8988T (cell line): ENCODE measurements around the gene DUS1L.

Source experiments
- DNase-seq: peaks from one replicate; pipeline ENCODE4 v3.0.0; 2011

Gene DUS1L

DNA sequence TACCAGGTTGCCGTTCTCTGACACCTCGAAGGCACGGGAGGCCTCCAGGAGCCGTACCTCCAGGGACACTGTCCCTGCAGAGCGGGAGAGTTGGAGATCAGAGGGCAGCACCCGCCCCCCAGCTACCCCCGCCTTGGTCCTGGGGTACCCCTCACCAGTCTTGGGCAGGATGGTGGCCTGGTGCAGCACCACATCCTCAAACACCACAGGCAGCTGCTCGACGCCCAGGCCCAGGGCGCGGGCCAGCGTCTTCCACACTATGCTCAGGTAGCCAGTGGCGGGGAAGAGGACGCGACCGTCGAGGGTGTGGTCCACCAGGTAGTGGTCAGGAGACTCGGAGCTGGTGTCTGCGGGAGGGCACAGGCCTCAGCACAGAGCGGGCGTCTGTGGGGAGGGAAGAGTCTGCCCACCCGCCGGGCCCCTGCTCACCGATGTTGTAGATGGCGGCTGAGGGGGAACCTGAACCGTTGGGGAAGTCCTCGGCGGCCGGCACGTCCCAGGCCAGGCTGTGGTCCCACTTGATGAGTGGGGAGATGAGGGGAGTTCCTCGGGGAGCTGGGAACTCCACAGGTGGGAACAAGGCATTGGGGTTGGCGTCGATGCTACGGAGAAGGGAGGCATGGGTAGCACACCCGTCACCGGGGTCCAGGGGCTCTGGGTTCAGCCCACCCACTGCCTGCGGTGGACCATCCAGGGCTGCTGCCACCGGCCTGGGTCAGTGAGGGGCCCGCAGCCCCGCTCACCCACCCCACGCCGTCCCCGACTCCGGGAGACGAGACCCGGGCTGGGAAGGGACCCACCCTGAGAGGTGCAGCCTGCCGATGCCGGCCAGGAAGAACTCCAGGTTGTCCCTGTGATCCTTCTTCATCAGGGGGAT is 22.6 kb upstream of the DUS1L start:
- no peak for DNase-seq

DNA sequence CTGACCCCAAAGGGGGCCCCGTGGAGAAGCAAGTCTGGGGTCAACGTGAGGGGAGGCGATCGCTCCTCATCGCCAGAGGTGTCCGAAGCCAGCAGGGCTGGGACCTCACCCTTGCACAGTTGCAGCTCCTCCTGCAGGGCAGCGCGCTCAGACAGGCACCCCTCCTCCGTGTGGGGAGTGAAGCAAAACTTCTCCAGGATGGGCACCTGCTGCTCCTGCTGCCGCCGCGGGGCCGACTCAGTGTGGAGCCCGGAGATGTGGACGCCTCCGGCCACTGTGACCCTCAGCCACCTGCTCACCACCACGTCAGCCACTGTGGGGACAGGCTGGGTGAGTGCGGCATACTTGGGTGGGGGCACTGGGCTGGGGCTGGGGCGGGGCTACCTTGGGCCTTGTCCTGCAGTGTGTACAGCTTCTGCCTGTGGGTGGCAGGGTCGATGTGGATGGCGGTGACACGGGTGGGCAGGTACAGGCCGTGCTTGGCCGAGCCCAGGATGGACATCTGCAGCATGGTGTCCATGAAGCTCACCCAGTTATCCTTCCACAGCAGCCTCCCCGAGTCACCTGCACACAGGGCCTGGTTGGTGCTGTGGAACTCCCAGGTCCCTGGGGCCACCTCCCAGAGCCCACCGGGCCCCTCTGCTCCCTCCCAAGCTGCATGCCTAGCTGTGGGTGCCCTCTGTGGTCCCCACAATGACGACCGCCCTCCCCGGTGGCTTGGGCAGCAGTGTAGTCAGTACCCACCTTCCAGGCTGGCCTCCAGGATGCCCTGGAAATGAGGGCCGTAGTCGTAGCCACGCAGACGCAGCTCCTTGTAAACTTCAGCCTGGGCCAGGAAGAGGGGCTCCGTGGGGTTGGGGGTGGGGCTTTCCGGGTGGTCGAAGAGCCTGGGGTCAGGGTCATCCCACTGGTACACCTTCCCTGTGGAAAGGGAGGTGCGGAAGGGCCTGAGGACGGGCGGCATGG is 21.6 kb upstream of the DUS1L start:
- no peak for DNase-seq

DNA sequence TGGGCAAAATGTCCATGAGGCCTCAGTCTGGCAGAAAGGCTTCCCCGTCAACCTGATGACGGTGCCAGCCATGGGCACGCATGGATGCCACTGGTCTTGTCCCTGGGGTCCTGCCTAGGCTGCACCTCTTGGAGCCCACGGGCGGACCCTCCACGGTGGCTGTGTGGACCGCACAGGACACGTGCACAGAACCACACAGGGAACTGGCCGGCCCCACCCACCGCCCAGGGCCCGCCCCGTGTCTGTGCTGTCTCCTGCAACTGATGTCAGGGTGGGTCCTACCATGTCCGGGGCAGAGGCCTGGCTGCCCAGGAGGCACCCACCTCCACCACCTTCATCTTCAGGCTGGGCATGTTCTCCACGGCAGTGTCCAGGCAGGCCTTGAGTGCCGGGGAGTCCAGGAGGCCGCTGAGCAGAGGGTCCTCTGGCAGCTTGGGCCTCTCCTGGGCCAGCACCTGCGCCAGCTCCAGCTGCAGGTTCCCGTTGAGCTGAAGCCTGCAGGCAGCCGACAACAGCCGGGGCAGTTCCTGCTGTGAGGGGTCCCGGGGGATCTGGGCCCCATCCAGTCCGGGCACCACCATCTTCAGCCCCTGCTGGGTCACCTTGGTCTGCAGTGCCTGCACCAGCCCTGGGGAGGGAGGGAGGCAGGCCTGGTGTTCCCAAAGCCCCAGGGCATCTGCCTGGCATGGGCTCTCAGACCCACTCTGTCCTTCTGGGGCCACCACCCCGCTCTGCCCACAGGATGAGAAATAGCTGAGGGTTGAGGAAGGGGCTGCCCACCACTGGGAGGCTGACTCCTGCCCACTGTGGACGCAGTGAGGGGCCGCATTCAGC is 20.5 kb upstream of the DUS1L start:
- DNase-seq, result no peak

DNA sequence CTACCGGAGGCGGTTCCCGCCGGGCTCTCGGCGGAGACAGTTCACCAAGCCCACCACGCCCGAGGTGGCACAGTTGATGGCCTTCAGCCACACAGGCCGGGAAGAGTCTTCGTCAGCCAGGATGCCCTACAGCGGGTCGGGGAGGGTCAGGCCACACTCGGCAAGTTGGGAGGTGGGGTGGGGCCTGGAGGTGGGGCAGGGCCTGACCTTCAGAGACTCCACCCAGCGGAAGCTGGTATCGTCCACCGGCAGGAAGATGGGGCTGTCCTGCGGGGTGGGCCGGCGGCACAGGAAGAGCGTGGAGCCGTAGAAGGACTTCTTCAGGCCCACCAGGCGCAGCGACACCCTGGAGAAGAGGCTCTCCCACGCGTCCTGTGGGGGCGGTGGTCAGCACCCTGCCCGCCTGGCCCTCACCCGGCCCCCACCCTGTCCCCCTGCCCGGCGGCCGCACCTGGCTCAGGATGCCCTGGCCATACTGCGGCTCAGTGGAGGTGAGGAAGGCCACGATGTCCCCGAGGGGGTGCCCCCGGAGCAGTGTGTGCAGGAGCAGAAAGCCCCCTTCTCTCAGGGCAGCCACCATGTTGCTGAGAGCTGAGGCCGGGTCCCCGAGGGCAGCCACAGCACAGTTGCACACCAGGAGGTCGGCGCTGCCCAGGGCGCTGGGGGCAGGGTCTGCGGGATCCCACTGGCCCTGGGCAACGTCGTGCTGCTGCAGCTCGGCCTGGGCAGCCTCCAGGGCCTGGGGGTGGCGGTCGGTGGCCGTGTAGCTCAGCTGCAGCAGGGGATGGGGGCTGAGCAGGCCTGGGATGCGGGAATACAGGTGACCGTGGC is 19.6 kb upstream of the DUS1L start:
- DNase-seq, result no peak

DNA sequence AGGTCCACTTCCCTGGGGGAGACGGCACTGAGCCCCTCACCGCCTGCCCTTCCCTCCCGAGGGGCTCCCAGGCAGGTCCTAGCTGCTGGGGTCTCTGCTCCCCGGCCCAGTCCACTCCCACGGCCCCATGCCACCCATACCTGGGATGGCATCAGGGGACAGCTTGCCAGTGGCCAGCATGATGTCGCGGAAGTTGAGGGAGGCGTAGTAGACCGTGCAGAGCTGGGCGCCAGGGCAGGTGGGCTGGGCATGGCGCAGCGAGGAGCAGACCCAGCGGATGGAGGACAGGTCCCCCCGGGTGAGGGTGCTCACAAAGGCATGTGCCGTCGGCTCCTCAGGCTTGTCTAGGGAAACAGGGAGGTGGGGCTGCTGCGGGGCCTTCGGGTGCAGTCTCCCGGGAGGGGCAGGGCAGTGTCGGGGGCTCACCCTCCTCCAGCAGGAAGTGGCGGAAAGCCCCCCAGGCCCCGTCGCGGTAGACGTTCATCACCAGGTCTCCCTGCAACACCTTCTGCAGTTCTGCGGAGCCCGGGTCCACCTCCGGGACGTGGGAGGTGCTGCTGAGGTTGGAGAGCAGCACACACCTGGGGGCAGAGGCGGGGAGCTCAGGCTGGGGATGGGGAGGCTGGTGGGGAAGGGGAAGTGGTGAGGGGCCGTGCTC is 18.9 kb upstream of the DUS1L start:
- DNase-seq, result no peak

DNA sequence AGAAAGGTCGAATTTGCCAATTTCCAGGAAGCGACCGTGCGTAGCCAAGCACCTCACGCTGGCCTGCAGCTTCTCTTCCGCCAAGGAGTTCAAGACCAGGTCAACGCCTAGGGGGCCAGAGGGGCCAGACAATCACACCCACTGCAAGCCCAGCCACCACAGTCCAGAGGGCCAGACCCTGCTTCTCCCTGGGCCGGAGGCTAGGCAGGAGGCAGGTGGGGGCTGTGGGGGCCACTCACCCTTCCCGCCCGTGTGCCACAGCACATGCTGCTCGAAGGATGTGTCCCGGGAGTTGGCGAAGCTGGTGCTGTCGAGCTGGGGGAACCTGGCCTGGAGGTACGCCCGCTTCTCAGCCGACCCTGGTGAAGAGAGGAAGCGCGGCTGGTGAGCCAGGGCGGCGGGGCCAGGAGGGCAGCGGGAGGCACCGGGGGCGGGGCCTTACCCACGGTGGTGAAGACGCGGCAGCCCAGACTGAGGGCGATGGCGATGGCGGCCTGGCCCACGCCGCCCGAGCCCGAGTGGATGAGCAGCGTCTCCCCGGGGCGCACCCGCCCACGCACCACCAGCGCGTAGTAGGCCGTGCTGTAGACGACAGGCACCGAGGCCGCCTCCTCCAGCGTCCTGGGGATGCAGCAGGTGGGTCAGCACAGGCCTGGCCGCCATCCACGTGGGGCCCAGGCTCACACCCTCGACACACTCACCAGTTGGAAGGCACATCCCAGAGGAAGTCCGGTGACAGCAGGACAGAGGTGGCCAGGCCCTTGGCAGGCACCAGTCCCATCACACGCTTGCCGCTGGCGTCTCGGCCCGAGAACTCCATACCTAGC is 18.1 kb upstream of the DUS1L start:
- no peak for DNase-seq

DNA sequence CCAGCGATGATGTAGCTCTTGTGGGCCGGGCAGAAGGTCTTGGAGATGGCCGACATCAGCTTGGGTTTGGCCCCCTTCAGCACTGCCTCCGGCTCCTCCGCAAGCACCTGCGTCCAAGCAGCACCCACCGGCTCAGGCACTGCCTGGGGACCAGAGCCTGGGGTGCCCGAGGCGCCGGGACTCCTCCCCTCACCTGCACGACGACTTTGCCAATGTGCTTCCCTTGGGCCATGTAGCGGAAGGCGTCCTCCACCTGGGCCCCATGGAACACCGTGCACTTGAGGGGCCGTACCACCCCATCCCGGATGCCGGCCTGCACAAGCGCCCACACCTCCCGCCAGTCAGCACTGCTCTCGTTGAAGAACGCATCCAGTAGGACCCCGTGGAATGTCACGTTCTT is 17.4 kb upstream of the DUS1L start:
- no peak for DNase-seq

DNA sequence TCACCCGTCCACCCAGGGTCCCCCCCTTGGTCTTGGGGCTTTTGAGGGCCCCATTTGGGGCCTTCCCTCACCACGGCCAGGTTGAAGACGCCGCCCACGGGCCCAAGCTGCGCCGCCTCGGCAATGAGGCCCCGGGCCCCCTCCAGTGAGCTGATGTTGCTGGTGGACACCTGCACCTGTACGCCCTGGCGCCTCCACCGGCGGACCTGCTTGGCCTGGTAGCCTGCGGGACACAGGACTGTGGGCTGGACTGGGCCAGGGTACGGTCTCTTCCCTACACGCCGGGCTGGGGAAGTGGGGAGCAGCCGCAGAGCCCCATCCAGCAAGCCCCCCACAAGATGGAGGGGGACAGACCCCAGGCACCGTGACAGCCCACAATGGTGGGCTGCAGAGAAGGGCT is 16.9 kb upstream of the DUS1L start:
- no peak for DNase-seq

DNA sequence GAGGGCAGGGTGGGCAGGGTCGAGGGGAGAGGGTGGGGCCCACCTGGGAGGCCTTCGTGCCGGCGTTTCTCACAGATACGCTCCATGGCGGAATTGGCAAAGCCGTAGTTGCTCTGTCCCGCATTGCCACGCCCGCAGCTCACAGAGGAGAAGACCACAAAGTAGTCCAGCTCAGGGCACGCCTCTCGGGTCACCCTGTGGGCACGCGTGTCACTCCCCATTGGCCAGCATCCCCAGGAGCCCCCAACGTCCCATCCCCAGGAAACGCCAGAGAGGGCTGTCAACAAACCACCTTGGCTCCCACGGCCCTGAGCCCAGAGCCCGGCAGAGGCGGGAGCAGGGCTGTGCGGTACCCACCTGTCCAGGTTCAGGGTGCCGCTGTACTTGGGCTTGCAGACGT is 16.4 kb upstream of the DUS1L start:
- no peak for DNase-seq

DNA sequence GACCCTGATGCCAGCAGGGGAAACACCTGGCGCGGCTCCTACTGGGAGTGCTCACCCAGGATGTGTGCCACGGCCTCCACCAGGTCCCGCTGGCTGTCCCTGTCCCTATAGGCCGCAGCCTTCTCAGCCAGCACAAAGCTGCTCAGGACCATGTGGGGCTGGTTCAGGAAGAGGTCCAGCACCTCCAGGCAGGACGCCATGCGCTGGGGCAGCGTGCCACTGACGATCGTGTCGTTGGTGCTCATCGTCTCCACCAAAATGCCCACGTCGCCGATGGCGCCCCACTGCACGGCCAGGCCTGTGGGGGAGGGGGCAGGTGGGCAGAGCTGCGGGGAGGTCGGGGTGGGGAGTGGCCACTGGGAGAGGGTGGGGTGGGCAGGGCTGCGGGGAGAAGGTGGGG is 15.9 kb upstream of the DUS1L start:
- DNase-seq, result no peak

DNA sequence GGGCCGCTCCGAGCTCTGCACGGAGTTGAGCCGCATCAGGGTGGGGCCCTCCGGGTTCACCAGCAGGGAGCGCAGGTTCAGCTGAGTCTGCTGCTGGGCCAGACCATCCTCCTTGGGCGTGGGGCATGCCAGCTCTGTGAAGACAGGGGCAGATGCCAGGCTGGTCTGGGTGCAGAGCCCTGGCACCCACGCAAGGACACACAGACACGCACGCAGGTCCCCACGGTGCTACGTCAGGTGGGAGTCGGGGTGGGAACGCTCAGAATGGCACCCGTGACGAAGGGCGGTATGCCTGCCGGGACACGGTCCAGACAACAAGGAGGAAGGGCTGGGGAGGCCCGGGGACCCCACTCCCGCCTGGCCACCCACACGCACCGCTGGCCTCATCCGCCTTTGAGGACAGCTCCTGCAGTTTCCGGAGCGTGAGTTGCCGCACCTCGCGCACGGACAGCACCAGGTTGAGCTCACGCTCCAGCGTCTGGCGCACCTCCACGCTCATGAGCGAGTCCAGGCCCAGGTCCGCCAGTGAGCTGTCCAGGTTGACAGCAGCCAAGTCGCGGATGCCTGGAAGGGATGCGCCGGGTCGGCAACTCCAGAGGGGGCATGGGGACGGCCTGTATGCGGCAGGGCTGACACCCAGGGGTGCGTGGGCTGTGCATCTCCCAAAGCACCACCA is 15.3 kb upstream of the DUS1L start:
- DNase-seq, result no peak

DNA sequence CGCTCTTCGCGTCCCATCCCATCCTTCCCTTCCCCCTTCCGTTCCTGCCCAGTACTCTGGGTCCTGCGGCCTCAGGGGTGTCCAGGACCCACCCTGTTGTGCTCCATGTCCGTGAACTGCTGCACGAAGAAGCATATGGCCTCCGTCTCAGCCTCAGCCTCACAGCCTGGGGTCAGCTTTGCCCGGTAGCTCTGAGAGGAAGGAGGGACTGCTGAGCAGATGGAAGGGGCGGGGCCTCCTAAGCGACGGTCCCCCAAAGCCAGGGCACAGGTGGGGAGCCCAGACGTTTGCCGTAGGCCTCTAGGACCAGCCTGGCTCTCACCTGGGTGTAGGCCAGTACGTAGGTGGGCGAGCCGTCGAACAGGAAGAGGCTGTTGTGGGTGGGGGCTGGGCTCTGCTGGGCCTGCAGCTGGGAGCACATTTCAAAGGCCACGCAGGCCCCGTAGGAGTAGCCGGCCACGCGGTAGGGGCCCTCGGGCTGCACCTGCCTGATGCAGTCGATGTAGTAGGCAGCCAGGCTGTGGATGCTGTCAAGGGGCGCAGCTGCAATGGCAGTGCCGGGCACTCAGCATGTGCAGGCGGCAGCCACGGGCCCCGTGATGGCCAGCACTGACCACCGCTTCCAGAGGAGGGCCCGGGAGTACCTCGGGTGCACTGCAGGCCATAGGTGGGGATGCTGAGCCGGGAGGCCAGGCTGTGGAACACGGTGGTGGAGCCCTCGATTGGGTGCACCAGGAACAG is 14.6 kb upstream of the DUS1L start:
- no peak for DNase-seq

DNA sequence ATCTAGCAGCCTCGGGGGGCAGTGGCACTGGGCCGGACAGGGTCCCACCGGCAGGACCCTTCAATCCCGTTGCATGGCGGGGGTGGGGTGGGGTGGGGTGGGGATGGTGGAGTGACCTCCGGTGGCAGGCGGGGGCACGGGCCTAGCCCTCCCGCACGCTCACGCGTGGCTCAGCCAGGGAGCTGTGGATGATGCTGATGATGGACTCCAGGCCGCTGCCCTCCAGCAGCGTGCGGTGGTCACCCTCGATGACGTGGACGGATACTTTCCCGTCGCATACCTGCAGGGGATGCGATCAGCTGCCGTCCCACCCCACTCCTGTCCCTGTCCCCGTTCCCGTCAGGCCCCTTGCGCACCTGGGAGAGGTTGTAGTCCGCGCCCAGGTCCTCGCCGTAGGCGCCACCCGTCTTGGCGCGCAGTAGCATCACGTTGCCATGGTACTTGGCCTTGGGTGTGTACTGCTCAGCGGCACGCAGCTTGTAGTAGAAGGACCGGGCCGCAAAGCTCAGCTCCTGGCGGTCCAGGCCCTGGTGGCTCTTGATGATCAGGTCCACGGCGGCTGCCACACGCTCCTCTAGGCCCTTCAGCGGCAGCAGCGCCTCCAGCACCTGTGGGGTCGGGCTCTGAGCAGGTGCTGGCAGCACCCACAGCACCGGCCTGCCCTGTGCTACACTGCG is 13.5 kb upstream of the DUS1L start:
- no peak for DNase-seq

DNA sequence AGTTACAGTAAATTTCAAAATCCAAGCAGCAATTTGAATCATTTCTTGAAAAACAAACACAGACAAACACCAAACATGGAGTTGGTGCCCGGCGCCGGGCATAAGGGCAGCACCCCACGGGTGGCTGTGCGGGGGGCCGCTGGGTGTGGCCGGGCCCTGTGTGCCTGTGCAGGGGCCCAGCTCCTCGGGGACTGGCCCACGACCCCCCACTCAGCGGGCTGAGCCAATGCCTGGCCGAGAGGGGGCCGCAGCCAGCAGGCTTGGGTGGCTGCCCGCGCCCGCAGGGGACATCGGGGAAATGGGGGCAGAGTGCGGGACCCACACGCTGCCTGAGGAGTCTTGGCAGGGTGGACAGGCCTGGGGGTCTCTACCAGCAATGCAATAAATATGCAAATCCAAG is 12.8 kb upstream of the DUS1L start:
- no peak for DNase-seq

DNA sequence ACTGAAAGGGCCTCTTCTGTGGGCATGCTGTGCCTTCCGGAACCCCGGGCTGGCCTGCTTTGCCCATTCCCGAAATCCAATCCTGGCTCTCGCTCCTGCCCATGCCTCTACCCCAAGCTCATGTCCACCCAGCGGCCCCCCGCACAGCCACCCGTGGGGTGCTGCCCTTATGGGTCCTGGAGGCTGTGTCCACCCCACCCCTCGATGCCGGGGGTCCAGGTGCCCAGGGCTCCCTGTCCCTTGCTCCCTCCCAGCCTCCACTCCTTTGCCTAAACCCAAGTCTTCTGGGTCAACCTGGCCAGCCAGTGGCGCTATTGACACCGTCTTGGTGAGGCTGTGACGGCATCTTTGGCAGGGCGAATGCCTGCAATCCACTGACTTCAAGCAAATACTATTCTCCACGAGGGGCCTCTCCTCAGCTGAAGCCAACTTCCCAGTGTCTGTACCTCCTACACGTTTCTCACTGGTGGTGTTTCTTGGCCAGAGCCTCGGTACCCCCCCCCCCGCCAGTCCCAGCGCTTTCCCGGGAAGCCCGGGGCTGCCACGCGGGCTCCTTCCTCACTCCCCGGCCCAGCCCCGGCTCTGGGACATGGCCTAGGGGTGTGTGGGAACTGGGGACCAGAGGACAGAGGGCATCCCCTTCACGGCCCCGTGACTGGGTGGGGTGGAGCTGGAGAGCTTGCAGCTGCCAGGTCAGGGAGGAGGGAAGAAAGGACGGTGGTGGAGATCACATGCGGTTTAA is 12.2 kb upstream of the DUS1L start:
- DNase-seq, result no peak

DNA sequence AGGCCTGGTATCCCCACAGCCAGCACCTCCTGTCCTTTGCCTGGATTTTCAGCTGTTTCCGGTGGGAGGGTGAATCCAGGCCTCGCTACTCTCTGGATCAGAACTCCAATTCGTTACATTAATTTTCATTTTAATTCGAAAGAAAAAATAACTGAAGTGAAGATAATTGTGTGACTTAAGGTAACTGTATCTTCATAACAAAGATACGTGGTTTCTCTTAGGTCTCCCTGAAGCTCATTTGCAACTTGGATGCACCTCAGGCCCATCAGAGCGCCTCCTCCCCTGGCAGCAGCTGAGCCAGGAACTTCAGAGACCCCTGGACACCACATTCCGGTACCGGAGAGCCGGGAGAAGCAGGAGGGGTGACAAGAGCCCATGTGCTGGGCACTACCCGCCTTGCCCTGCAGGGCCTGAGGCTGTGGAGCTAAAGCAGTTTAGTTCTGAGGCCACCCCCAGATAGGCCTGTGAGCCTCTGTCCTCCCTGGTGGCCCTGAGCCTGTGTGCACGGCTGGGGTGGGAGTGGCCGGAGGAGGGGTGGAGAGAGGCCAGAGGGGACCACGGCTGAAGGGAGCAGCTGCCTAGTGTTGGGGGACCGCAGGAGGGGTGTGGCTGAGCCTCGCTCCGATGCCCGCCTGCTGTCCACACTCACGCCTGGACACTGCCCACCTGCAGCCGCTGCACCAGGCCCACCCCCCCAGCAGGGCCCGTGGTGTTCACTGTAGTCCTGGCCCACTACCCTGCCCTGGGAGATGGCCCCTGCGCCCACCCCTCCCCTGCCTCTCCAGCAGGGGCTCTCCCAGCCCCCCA is 11.4 kb upstream of the DUS1L start:
- DNase-seq, result no peak
